ENCODE results near the gene TGM6.

DNA sequence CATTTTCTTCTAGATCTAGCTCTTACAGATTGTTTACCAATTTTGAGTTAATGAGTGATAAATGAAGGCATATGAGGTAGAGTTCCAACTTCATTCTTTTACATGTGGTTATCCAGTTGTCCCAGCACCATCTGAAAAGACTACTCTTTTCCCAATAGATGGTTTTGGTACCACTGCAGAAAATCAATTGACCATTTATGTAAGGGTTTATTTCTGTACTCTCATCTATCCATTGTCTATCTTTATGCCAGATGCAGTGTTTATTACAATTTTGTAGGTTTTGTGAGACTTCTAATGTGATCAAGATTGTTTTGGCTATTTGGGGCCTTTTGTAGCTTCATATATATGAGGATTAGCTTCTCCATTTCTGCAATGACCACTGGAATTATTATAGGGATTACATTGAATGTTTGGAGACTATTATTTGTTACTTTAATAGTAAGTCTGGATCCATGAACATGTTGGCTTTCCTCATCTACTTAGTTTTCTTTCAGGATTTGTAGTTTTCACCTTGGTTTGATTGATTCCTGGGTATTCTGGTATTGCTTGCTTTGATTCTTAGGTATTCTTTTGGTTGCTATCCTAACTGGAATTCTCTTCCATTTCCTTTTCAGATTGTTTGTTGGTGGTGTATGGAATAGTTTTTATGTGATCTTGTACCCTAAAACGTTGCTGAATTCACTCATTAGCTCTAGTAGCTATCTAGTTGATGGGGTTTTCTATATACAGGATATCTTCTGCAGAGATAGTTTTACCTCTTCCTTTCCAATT is 79.5 kb downstream of the TGM6 start:
- TF ChIP-seq CTCF (IDR thresholded peaks at IDR 0.05 in 8 of 11, conservative IDR thresholded peaks at IDR 0.05 in 3 of 11), result no peak
- no peak for TF ChIP-seq POLR2AphosphoS5 (IDR thresholded peaks at IDR 0.05)

Measured in spleen (tissue), 7 donors.